HepG2 (cell line): ENCODE measurements around the gene PCNT. TPM values are rescaled to one million over a fixed set of nuclear protein-coding genes. Genes with fewer than 3 reads are reported as not detected.

Experiments
- ATAC-seq: fragments of 200-7000 bp; cut with Tn5 transposase; 3 replicates; pipeline ENCODE4 v1.9.1; 2020; ENCODE audit warnings: mild to moderate bottlenecking, moderate library complexity
- BruUV-seq: library from RNA; stranded (reverse); fragments of 400-500 nt; replicated peaks from 2 replicates; lab custom pipeline; 2021; lab: Mats Ljungman, UMichigan
- CTCF ChIA-PET: fragments of 300-600 bp; formaldehyde crosslinking; extraction: SDS; loops from one replicate; lab custom pipeline; 2021; ENCODE audit warnings: low total read pairs, inconsistent platforms, low intra/inter-chr PET ratio; lab: Yijun Ruan, JAX
- POLR2A ChIA-PET: fragments of 350-600 bp; sonication (Branson Sonifier 250); formaldehyde crosslinking; loops from one replicate; lab custom pipeline; 2020; ENCODE audit warnings: antibody characterized with exemption, inconsistent platforms; lab: Yijun Ruan, JAX
- DNase-seq: peaks from one replicate; pipeline ENCODE4 v3.0.0-alpha.2; 2015; ENCODE audit warnings: low spot score
- FAIRE-seq: peaks from 3 replicates; lab custom pipeline; 2011; peaks lifted over from hg19 to GRCh38; lab: Jason Lieb, UNC
- H2AFZ ChIP-seq: one replicate; pipeline ENCODE4 v1.6.1; 2011; ENCODE audit warnings: low read length, inconsistent platforms
- H3K27ac ChIP-seq: fragments of 300-600 bp; 3 replicates; pipeline ENCODE4 v1.8.0; 2011; ENCODE audit warnings: mixed run types, mild to moderate bottlenecking, mixed read lengths, low read length, inconsistent platforms; ENCODE audit not compliant: insufficient read depth; ENCODE audit errors: extremely low read length
- H3K27me3 ChIP-seq, 2 experiments: fragments of 200-600 bp in 1 of 2; 2 replicates in 1 of 2; 3 replicates in 1 of 2; pipeline versions ENCODE4 v1.6.0 to v1.8.0; 2011; ENCODE audit warnings: low read length in 2 of 2, mild to moderate bottlenecking in 2 of 2, moderate library complexity in 2 of 2, inconsistent platforms in 1 of 2; ENCODE audit not compliant: insufficient read depth in 2 of 2, control insufficient read depth in 1 of 2
- H3K36me3 ChIP-seq, 2 experiments: fragments of 200-600 bp in 1 of 2; replicated peaks in 1 of 2; 2 replicates in 1 of 2; 3 replicates in 1 of 2; pipeline versions ENCODE4 v1.5.1 to v1.8.0; 2011; ENCODE audit warnings: low read length in 2 of 2, inconsistent platforms in 1 of 2; ENCODE audit not compliant: insufficient read depth in 2 of 2, control insufficient read depth in 1 of 2
- H3K4me1 ChIP-seq: 2 replicates; pipeline ENCODE4 v1.5.1; 2012; ENCODE audit warnings: low read length, inconsistent platforms; ENCODE audit not compliant: insufficient read depth
- H3K4me2 ChIP-seq: 2 replicates; pipeline ENCODE4 v1.6.0; 2011; ENCODE audit warnings: low read depth, low read length, inconsistent platforms
- H3K4me3 ChIP-seq, 3 experiments: fragments of 200-600 bp in 1 of 3; sonication (generic), shearing (Covaris generic) in 1 of 3; replicated peaks in 1 of 3; 2 replicates each; pipeline ENCODE4 v1.5.1; 2011 to 2016; ENCODE audit warnings: low read length in 3 of 3, inconsistent platforms in 2 of 3, low read depth in 2 of 3, mild to moderate bottlenecking in 2 of 3, control low read depth in 1 of 3, mixed read lengths in 1 of 3; ENCODE audit not compliant: insufficient read depth in 1 of 3
- H3K79me2 ChIP-seq: one replicate; pipeline ENCODE4 v1.6.1; 2011; ENCODE audit warnings: low read length, inconsistent platforms; ENCODE audit not compliant: insufficient read depth
- H3K9ac ChIP-seq: 2 replicates; pipeline ENCODE4 v1.6.0; 2011; ENCODE audit warnings: mild to moderate bottlenecking, low read depth, low read length, inconsistent platforms; ENCODE audit not compliant: insufficient read depth
- H3K9me3 ChIP-seq: 2 replicates; pipeline ENCODE4 v1.5.1; 2012; ENCODE audit warnings: mild to moderate bottlenecking, low read length
- H4K20me1 ChIP-seq: 2 replicates; pipeline ENCODE4 v1.6.0; 2011; ENCODE audit warnings: inconsistent platforms, mild to moderate bottlenecking, low read length, moderate library complexity; ENCODE audit not compliant: insufficient read depth
- HNF4A ChIP-seq: sonication (generic); formaldehyde crosslinking; IDR thresholded peaks from 2 replicates; pipeline ENCODE4 v1.4.0; 2020; ENCODE audit warnings: missing genetic modification reagents
- HNRNPH1 ChIP-seq: fragments of 200-400 bp; formaldehyde crosslinking; optimal IDR thresholded peaks from 2 replicates; pipeline ENCODE3; 2017; ENCODE audit warnings: mild to moderate bottlenecking, low read depth, low read length
- NFIC ChIP-seq: IDR thresholded peaks from 2 replicates; pipeline ENCODE4 v1.6.1; 2012; ENCODE audit warnings: mild to moderate bottlenecking, low read length, inconsistent platforms
- NFYB ChIP-seq: sonication (generic); formaldehyde crosslinking; IDR thresholded peaks from 2 replicates; pipeline ENCODE4 v1.4.0; 2020; ENCODE audit warnings: missing genetic modification reagents
- SRSF9 ChIP-seq: fragments of 200-400 bp; formaldehyde crosslinking; IDR thresholded peaks from 2 replicates; pipeline ENCODE4 v1.6.1; 2018; ENCODE audit warnings: borderline replicate concordance, mild to moderate bottlenecking, low read depth, low read length; ENCODE audit not compliant: insufficient read depth, poor library complexity, severe bottlenecking
- ZBTB3 ChIP-seq: sonication (generic); formaldehyde crosslinking; IDR thresholded peaks from 2 replicates; pipeline ENCODE4 v1.4.0; 2020; ENCODE audit warnings: low read depth, mild to moderate bottlenecking, moderate library complexity, missing genetic modification reagents, borderline replicate concordance
- ZNF24 ChIP-seq: fragments of 450-650 bp; IDR thresholded peaks from 2 replicates; pipeline ENCODE4 v1.6.1; 2017; ENCODE audit warnings: antibody characterized with exemption, mild to moderate bottlenecking
- ZNF253 ChIP-seq: sonication (generic); formaldehyde crosslinking; IDR thresholded peaks from 2 replicates; pipeline ENCODE4 v1.8.0; 2022; ENCODE audit warnings: mild to moderate bottlenecking, missing genetic modification reagents, borderline replicate concordance
- ZNF496 ChIP-seq: sonication (generic); formaldehyde crosslinking; IDR thresholded peaks from 2 replicates; pipeline ENCODE4 v1.8.1; 2023; ENCODE audit warnings: mild to moderate bottlenecking, moderate library complexity, missing genetic modification reagents; ENCODE audit not compliant: insufficient replicate concordance
- ZNF678 ChIP-seq: sonication (generic); formaldehyde crosslinking; IDR thresholded peaks from 2 replicates; pipeline ENCODE4 v1.4.0; 2020; ENCODE audit warnings: mild to moderate bottlenecking, missing genetic modification reagents
- ZSCAN21 ChIP-seq: sonication (generic); formaldehyde crosslinking; IDR thresholded peaks from 2 replicates; pipeline ENCODE4 v1.8.0; 2022; ENCODE audit warnings: mild to moderate bottlenecking, missing genetic modification reagents, moderate library complexity, borderline replicate concordance
- WGBS: methylation state at CpG from one replicate; pipeline ENCODE4 v1.1.6; 2017; ENCODE audit warnings: low lambda C conversion rate; 5-methylcytosine and 5-hydroxymethylcytosine counted together
- in situ Hi-C: cut with HindIII; loops from 2 replicates; pipeline ENCODE4 v1.10.0; 2017; ENCODE audit warnings: low pct_unique_long_range_greater_than_20kb; ENCODE audit not compliant: extremely low pct_ligation_motif_present
- intact Hi-C: fragments of 100-400 bp; cut with micrococcal nuclease; formaldehyde crosslinking; loops from one replicate; pipeline ENCODE4 v1.10.0; 2022; ENCODE audit not compliant: unreplicated experiment
- polyA plus RNA-seq, 8 experiments: library from polyadenylated mRNA; depleted of rRNA in 3 of 8; stranded (reverse) in 7 of 8; unstranded in 1 of 8; fragments of >200 nt; fragmentation: Illumina TruSeq in 4 of 8; extraction: Trizol in 4 of 8; gene quantifications; 2 replicates each; pipeline versions ENCODE4 v1.2.1 to v1.2.3, GENCODE V29; 2011 to 2016; ENCODE audit warnings: low read depth in 4 of 8, missing spikeins in 1 of 8, mixed read lengths in 1 of 8; ENCODE audit not compliant: insufficient read depth in 1 of 8
- total RNA-seq, 5 experiments: library from RNA; depleted of rRNA; stranded (reverse); fragments of >200 nt; fragmentation: Illumina TruSeq; extraction: Trizol; gene quantifications; 2 replicates each; pipeline ENCODE4 v1.2.3, GENCODE V29; 2016; ENCODE audit warnings: low read depth in 1 of 5
- TF ChIP-seq, protein P1 (sequence below): sonication (generic); formaldehyde crosslinking; IDR thresholded peaks from 2 replicates; pipeline ENCODE4 v1.4.0; 2020; ENCODE audit warnings: mild to moderate bottlenecking, missing genetic modification reagents

The PCNT gene
- total and polyA plus RNA-seq, 2 of the 13 experiments (the other 11 are each of a cell fraction or from before 2014, with no cell fraction given): 5.6 to 12.4 TPM

GRCh38 chr21:46471514-46471913 is 147.6 kb downstream of the PCNT start:
- ChIA-PET POLR2A (interaction anchor here (2.4 kb wide), 1 partner anchor 13 kb away, joined by 11 read pairs; the partner anchor contains the start of gene DIP2A), CTCF (no interaction called here)
- Histone ChIP-seq H3K27ac (no peak overlapping the region), H3K79me2 (peaks cover 9% of the 10 kb centered on the region), H3K4me2 (no peak overlapping the region), H3K9ac (no peak overlapping the region), H3K9me3 (no peaks in the 10 kb centered on the region), H3K36me3 (peaks cover 0 to 5% of the 10 kb centered on the region in 2 experiments; a peak in 1 of 5 replicates), H3K4me1 (peaks cover 10% of the 10 kb centered on the region), H3K4me3 (no peak overlapping the region), H4K20me1 (no peaks in the 10 kb centered on the region), H2AFZ (no peak overlapping the region), H3K27me3 (no peaks in the 10 kb centered on the region; a peak in 1 of 5 replicates)
- TF ChIP-seq, protein P1, sequence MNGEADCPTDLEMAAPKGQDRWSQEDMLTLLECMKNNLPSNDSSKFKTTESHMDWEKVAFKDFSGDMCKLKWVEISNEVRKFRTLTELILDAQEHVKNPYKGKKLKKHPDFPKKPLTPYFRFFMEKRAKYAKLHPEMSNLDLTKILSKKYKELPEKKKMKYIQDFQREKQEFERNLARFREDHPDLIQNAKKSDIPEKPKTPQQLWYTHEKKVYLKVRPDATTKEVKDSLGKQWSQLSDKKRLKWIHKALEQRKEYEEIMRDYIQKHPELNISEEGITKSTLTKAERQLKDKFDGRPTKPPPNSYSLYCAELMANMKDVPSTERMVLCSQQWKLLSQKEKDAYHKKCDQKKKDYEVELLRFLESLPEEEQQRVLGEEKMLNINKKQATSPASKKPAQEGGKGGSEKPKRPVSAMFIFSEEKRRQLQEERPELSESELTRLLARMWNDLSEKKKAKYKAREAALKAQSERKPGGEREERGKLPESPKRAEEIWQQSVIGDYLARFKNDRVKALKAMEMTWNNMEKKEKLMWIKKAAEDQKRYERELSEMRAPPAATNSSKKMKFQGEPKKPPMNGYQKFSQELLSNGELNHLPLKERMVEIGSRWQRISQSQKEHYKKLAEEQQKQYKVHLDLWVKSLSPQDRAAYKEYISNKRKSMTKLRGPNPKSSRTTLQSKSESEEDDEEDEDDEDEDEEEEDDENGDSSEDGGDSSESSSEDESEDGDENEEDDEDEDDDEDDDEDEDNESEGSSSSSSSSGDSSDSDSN (CRISPR knock-in tag): no peak
- TF ChIP-seq ZNF24 (no peak), SRSF9 (no peak), NFYB (no peak), HNF4A (CRISPR knock-in tag) (no peak), ZNF678 (CRISPR knock-in tag) (no peak), ZBTB3 (CRISPR knock-in tag) (no peak), NFIC (no peak), ZNF496 (no peak), HNRNPH1 (no peak), ZSCAN21 (no peak), ZNF253 (no peak)
- DNase-seq (no peak), ATAC-seq (no peak), FAIRE-seq (no peak)
- in situ Hi-C loops (no loop called here), intact Hi-C loops (no loop called here)
- no TSS peak for BruUV-seq
- WGBS: 100% methylated on average over 1 of the region's 1 CpG
